Measurements from ENCODE around the gene MCM7. TPM values are rescaled to one million over a fixed set of nuclear protein-coding genes. Genes with fewer than 3 reads are reported as not detected.

Gene MCM7
- polyA plus RNA-seq, 4 donors, result 140 to 174 (median 160) TPM

DNA sequence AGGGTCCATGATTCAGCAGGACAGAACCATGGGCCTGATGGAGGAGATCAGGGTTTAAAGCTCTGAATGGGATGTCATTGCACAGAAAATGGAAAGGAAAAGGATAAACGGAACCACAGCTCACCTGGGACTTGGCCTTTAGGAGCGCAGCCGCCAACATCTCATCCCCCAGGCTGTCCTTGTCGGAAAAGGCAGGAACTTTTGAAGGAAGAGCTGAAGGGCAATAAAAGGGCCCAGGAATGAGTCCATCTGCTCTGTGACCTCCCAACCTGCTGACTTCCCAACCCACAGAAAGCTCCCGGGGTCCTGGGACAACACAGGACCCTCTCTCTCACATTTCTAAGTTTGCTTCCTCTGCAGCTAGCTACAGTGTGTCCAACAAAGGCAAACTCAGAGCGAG is 25.8 kb downstream of the MCM7 start:
- DNase-seq (ENCODE audit: low read depth in 4 of 4, low spot score in 2 of 4), result no peak

DNA sequence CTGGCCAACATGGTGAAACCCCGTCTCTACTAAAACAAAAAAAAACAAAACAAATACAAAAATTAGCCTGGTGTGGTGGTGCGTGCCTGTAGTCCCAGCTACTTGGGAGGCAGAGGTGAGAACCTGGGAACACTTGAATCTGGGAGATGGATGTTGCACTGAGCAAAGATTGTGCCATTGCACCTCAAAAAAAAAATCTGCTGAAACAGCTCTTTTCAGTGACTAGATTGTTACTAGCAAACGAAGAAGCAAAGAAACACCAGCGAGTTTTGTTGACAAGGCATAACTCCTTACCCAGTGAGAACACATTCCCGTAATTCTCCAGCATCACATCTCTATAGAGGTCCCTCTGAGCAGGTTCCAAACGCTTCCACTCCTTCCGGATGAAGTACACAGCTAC is 26.4 kb downstream of the MCM7 start:
- no peak for DNase-seq (ENCODE audit: low read depth in 4 of 4, low spot score in 2 of 4)

DNA sequence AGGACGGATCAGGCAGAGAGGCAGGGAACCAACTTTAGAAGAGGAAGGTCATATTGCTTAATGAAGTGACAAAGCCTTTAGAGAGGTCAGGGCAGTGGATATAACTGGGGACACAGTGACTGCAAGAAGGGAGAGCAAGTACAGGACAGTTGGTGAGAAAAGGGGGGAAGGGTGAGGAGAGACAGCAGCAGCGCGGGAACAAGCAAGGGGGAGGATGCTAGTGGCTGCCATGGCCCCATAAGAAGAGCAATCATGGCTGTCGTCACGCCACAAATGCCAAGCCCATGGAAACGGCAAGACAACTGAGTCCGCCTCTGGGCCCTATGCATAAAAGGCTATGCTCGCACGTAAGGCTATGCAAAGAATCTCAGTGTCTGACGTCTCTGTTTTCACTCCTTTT is 28.7 kb downstream of the MCM7 start:
- DNase-seq (ENCODE audit: low read depth in 4 of 4, low spot score in 2 of 4), result no peak

- DNase-seq (ENCODE audit: low read depth in 4 of 4, low spot score in 2 of 4), result no peak
Measured at GRCh38 chr7:100071018-100071723, 30.0 kb downstream of the MCM7 start.

DNA sequence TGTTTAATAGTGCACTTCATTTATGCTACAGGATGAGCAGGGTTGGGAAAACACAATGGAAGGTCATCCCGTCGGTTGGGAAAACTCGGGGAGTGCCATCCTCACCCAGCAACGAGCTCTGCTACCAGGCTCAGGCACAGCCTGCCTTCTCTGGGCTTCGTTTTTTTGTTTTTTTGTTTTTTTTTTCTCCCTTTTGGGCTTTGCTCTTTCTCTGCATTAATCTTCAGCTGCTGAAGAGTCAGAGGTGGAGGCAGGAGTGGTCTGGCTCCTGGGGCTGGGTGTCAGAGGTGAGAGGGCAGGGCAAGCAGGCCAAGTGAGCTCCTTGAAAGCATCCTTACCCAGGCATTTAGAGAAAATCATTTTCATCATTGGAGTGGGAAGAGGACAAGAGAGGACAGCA is 31.2 kb downstream of the MCM7 start:
- no peak for DNase-seq (ENCODE audit: low read depth in 4 of 4, low spot score in 2 of 4)

DNA sequence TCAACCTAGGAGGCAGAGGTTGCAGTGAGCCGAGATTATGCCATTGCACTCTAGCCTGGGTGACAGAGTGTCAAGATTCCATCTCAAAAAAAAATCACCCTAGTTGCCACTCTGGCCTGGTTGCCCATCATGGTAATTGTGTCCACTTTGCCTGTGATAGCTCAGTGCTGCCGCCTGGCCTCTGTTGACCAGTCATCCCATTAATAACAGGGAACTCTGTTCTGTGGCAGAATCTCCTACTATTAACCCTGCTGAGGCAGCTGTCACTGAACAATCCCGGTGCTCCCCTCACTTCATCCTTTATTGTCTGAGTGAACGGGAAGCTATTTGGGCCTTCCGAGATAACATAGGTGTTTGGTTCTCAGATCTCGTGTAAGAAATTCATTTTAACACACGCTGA is 34.2 kb downstream of the MCM7 start:
- no peak for DNase-seq (ENCODE audit: low read depth in 4 of 4, low spot score in 2 of 4)

- no peak for DNase-seq (ENCODE audit: low read depth in 4 of 4, low spot score in 2 of 4)
Measured at GRCh38 chr7:100065452-100066186, 35.6 kb downstream of the MCM7 start.

DNA sequence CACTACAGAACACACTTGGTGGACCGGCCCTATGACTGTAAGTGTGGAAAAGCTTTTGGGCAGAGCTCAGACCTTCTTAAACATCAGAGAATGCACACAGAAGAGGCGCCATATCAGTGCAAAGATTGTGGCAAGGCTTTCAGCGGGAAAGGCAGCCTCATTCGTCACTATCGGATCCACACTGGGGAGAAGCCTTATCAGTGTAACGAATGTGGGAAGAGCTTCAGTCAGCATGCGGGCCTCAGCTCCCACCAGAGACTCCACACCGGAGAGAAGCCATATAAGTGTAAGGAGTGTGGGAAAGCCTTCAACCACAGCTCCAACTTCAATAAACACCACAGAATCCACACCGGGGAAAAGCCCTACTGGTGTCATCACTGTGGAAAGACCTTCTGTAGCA is 37.0 kb downstream of the MCM7 start:
- no peak for DNase-seq (ENCODE audit: low read depth in 4 of 4, low spot score in 2 of 4)

DNA sequence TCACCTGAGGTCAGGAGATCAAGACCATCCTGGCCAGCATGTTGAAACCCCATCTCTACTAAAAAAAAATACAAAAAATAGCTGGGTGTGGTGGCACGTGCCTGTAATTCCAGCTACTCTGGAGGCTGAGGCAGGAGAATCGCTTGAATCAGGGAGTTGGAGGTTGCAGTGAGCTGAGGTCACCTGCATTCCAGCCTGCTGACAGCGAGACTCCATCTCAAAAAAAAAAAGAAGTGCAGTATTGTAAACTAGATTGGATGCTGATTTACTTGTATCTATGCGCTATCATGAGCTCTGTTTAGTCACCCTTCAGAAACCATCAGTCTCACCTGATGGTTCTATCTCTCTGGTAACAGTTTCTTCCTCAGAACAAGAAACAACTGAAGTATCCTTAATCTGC is 37.8 kb downstream of the MCM7 start:
- no peak for DNase-seq (ENCODE audit: low read depth in 4 of 4, low spot score in 2 of 4)

DNA sequence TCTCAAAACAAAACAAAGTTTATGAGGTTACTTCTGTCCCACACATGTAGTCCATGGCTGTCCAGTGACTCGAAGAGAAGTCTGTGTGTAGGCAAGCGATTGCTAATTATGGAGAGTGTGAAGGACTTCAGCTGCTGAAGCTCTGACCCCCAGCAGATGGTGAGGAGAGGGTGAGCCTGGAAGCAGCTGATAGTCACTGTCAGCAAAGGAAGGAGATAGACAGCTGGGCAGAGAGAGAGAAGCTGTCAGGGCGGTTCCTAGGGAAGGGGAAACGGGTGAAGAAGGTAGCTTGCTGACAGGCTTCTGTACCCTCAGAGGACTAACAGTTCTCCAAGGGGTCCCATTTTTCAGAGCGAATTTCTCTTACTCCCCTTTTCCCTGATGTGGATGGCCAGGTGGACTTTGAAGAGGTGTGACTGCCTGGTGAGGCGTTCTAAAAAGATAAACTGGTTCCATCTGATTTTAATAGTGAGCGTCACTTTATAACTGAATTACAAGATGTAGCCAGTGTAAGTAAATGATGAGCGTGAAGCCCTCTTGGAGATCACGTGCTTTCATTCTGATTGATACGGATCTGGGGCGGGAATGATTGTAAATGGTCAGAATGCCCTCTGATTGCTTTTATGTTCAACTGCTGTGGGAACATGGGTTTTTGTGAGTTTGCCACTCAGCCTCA is 39.5 kb downstream of the MCM7 start:
- DNase-seq (ENCODE audit: low read depth in 4 of 4, low spot score in 2 of 4), result no peak

GRCh38 chr7:100059251-100059739 is 41.9 kb downstream of the MCM7 start:
- DNase-seq (ENCODE audit: low read depth in 4 of 4, low spot score in 2 of 4), result no peak

GRCh38 chr7:100057006-100057405 is 44.2 kb downstream of the MCM7 start:
- DNase-seq (ENCODE audit: low read depth in 4 of 4, low spot score in 2 of 4), result no peak

DNA sequence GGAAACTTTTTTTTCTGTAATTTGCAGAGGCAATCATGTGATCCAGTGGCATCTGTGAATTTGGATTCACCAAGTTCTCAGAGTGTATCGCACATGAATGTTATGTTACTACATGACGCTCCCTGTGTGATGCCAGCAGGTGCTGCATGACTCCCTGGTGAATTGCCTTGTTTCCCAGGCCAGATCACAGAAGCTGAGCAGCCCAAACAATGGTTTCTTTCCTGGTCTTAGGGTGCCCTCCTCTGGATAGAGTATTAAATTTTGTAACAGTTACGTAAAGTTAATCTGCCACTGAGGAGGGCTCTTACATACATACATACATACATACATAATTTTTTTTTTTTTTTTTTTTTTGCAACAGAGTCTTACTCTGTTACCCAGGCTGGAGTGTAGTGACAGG is 48.0 kb downstream of the MCM7 start:
- DNase-seq (ENCODE audit: low read depth in 4 of 4, low spot score in 2 of 4), result peak in 1 of 4 donors; percentile 23

GRCh38 chr7:100051611-100052010 is 49.6 kb downstream of the MCM7 start:
- no peak for DNase-seq (ENCODE audit: low read depth in 4 of 4, low spot score in 2 of 4)

DNA sequence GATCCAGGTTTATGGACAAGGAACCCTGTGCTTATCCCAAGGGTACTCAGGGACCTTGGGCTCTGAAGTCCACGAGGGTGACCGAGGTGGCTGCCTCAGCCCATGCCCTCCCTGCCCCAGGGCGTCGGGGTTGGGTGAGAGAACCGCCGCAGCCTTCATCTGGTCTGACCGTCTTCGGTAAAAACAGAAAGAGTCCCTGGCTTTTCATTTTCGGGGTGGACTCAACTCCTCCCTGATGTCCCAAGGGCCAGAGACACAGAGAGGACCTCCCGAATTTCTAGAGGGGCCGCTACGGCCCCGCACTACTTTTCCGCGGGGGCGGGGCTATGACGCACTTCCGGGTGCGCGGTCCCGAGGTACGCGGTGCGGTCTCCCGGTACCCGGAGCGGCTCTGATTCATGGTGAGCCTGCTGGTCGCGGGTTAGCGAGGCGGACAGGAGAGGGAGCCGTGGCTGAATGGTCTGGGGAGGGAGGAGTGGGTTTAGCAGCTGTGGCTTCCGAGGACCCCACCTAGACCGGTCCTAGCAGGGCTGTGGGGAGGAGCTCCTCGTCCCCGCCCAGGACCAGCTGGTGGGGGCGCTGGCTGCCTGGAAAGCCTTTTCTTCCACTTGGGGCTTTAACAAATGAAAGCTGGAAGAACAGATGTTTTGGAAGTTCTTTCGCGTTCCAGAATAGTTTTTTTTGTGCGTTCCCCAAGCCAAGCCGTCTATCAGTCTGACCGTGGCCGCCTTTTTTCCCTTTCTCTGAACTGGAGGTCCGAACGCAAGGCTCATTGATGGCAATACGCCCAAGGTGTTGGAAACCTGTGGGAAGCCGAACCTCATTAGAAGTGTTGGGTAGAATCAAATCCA is 51.5 kb downstream of the MCM7 start, which contains the start of gene ZSCAN21:
Gene ZSCAN21 (plus strand): TSS at position 334 of the 851 bp plus-strand sequence. CDS start 7,233 bp downstream, outside the sequence.
- peak; percentile 75 to 81 (median 80) for DNase-seq (ENCODE audit: low read depth in 4 of 4, low spot score in 2 of 4)

- DNase-seq (ENCODE audit: low read depth in 4 of 4, low spot score in 2 of 4), result no peak
Measured at GRCh38 chr7:100048680-100049079, 52.5 kb downstream of the MCM7 start.

- DNase-seq (ENCODE audit: low read depth in 4 of 4, low spot score in 2 of 4), result no peak
Measured at GRCh38 chr7:100044718-100045117, 56.5 kb downstream of the MCM7 start.

Measured in left renal cortex interstitium (tissue), 4 donors.